HUES6 (cell line): ENCODE data around the gene EMC9.

Experiments used
- H3K27ac ChIP-seq: 2 replicates; pipeline ENCODE4 v1.7.0; 2013; ENCODE audit warnings: low read depth, mild to moderate bottlenecking, low read length, inconsistent platforms
- H3K27me3 ChIP-seq: 2 replicates; pipeline ENCODE4 v1.6.1; 2013; ENCODE audit warnings: low read length; ENCODE audit not compliant: control insufficient read depth, insufficient read depth
- H3K36me3 ChIP-seq: 2 replicates; pipeline ENCODE4 v1.6.1; 2013; ENCODE audit warnings: low read length; ENCODE audit not compliant: control insufficient read depth, insufficient read depth
- H3K4me1 ChIP-seq: 2 replicates; pipeline ENCODE4 v1.6.1; 2013; ENCODE audit warnings: low read length; ENCODE audit not compliant: control insufficient read depth, insufficient read depth
- H3K4me3 ChIP-seq: 2 replicates; pipeline ENCODE4 v1.5.1; 2013; ENCODE audit warnings: low read depth, low read length
- H3K9ac ChIP-seq: one replicate; pipeline ENCODE4 v1.6.1; 2013; ENCODE audit warnings: mild to moderate bottlenecking, low read length
- H3K9me3 ChIP-seq: 2 replicates; pipeline ENCODE4 v1.6.1; 2013; ENCODE audit warnings: low read depth, low read length; ENCODE audit not compliant: control insufficient read depth, insufficient read depth

The EMC9 gene

DNA sequence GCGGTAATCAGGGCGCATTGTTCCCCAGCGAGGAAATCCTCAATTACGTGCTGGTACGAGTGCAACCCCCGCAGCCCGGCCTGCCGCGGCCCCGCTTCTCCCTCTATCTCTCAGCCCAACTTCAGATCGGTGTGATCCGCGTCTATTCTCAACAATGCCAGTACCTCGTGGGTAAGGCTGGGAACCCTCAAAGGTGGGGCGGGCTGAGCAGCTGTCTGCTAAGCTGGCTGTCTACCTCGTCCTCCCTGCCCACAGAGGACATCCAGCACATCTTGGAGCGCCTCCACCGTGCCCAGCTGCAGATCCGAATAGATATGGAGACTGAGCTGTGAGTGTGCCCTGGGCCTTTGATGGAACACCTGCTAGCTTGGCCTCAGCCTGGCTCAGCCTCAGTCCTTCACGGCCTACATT, 31.5 kb upstream of the EMC9 start:
- peak overlapping the region; percentile 61 for H3K4me3 ChIP-seq
- H3K9ac ChIP-seq = peak overlapping the region; percentile 7
- no peaks in the 10 kb centered on the region for H3K9me3 ChIP-seq
- H3K27me3 ChIP-seq = no peaks in the 10 kb centered on the region
- H3K36me3 ChIP-seq = peaks cover 33% of the 10 kb centered on the region
- H3K27ac ChIP-seq = no peak overlapping the region
- peaks cover 8% of the 10 kb centered on the region for H3K4me1 ChIP-seq

DNA sequence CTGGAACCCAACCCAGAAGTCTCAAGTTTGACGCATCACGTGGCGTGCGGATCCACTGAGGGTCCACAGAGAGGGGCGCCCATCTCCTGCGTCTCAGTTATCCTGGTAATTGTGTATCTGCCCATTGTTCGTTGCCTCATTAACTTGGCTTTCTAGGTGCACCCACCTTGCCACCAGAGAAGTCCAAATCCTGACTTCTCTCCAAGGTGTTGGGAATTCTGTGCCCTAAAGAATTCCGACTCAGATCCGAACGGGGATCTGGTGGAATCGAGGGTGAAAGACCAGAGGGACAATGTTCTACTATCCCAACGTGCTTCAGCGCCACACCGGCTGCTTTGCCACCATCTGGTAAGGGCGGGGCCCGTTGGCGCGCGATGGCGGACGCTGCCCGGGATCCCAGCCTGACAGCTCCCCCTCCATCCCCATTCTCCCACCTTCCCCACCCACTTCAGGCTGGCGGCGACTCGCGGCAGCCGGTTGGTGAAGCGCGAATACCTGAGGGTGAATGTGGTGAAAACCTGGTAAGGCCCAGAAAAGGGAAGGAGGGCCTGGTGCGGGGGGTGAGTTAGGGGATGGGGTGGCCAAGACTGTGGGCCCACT, 31.0 kb upstream of the EMC9 start:
- Histone ChIP-seq H3K4me3 (peak overlapping the region; percentile 61), H3K36me3 (peaks cover 32% of the 10 kb centered on the region), H3K9ac (peak overlapping the region; percentile 66), H3K9me3 (no peaks in the 10 kb centered on the region), H3K27ac (no peak overlapping the region), H3K27me3 (no peaks in the 10 kb centered on the region), H3K4me1 (peaks cover 8% of the 10 kb centered on the region)

DNA sequence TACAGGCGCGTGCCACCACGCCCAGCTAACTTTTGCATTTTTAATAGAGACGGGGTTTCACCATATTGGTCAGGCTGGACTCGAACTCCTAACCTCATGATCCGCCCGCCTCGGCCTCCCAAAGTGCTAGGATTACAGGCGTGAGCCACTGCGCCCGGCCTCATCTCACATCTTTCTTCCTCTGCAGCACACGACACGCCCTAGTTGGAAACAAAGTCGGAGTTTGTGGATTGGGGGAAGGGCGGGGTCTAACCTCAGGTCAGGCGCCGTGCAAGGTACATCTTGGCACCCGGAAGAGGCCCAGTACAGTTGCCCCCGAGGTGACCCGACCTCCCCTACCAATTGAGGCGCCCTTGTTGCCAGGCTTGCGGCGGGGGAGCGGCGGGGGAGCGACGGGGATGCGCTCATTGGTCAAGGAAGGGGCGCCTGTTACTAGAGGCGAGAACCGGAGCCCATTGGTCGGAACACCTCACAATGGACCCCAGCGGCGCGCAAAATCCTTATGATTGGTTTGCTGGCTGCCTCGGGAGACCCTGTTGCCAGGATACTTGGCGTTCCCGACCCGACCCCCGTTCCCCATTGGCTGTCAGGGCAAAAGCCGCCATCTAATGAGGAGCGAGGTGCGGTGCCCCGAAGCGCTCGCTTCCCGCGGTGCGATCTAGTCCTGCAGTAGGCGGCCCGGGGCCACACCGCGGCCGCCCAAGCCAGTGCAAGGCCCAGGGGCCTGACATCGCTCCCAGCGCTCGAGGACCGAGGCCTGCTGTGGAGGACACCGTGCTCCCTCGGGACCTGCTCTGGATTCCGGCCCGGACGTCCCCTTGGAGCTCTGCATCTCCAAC, 30.2 kb upstream of the EMC9 start, which contains the start of gene REC8:
Gene REC8 (plus strand): TSS at position 659 of the 839 bp plus-strand sequence. CDS start 473 bp downstream, outside the sequence.
- Histone ChIP-seq H3K9ac (peak within 1 kb of the TSS; percentile 66), H3K9me3 (no peaks in the 10 kb centered on the region), H3K4me3 (peak within 1 kb of the TSS; percentile 61), H3K4me1 (peaks cover 8% of the 10 kb centered on the region), H3K36me3 (peaks cover 29% of the 10 kb centered on the region), H3K27ac (no peak within 1 kb of the TSS), H3K27me3 (no peaks in the 10 kb centered on the region)

DNA sequence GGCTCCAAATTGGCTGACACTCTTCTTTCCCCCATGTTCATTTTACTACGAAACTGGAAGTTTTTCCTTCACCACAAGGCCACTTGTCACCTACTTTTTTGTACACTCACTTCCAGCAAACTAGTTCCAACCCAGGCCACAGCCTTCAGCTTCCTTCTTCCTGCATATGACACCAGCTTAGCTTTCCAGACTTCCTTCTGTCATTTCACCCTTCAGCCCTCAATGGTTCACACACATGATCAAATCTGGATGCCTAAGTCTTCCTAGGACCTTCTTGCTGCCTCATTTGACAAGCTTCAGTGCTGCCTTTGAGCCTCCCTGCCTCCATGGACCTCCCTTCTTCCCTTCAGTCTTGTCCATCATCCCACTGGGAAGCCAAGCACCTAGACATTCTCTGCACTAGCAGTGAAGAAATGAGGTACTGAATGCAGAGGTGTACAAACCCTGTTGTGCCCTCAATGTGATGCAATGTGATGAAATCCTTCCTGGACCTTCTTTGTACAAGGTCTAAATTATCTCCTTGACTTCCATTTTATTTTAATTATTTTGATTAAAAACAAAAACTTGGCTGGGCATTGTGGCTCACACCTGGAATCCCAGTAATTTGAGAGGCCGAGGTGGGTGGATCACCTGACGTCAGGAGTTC, 26.2 kb upstream of the EMC9 start:
- H3K9ac ChIP-seq = no peak overlapping the region
- H3K36me3 ChIP-seq = peaks cover 42% of the 10 kb centered on the region
- H3K27me3 ChIP-seq = no peaks in the 10 kb centered on the region
- no peak overlapping the region for H3K4me3 ChIP-seq
- no peak overlapping the region for H3K27ac ChIP-seq
- no peaks in the 10 kb centered on the region for H3K9me3 ChIP-seq
- H3K4me1 ChIP-seq = peaks cover 7% of the 10 kb centered on the region

DNA sequence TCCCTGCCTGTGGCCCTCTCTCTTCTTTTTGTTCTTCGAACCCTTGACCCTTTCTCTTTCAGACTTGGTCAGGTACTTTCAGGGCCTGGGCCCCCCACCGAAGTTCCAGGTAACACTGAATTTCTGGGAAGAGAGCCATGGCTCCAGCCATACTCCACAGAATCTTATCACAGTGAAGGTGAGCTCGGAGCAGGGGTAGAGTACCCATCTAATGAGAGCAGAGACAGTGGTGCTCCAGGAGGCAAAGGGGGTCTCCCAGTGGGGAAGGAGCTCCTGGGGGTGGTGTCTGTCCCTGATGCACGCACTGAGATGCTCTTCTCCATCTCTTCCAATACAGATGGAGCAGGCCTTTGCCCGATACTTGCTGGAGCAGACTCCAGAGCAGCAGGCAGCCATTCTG, 24.4 kb upstream of the EMC9 start:
- Histone ChIP-seq H3K9me3 (no peaks in the 10 kb centered on the region), H3K27me3 (no peaks in the 10 kb centered on the region), H3K27ac (no peak overlapping the region), H3K4me1 (peaks cover 9% of the 10 kb centered on the region), H3K4me3 (no peak overlapping the region), H3K36me3 (peaks cover 46% of the 10 kb centered on the region), H3K9ac (no peak overlapping the region)

DNA sequence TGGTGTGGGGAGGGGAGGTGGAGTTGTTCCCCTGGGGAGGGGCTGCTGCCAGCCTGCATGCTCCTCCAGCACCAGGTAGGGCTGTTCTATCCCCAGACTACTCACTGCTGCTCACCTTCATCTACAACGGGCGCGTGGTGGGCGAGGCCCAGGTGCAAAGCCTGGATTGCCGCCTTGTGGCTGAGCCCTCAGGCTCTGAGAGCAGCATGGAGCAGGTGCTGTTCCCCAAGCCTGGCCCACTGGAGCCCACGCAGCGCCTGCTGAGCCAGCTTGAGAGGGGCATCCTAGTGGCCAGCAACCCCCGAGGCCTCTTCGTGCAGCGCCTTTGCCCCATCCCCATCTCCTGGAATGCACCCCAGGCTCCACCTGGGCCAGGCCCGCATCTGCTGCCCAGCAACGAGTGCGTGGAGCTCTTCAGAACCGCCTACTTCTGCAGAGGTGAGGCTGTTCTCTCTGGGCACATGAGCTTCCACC, 23.2 kb upstream of the EMC9 start:
- Histone ChIP-seq H3K36me3 (peaks cover 58% of the 10 kb centered on the region), H3K27me3 (no peaks in the 10 kb centered on the region), H3K4me1 (peaks cover 12% of the 10 kb centered on the region), H3K9ac (no peak overlapping the region), H3K27ac (no peak overlapping the region), H3K9me3 (no peaks in the 10 kb centered on the region), H3K4me3 (no peak overlapping the region)

DNA sequence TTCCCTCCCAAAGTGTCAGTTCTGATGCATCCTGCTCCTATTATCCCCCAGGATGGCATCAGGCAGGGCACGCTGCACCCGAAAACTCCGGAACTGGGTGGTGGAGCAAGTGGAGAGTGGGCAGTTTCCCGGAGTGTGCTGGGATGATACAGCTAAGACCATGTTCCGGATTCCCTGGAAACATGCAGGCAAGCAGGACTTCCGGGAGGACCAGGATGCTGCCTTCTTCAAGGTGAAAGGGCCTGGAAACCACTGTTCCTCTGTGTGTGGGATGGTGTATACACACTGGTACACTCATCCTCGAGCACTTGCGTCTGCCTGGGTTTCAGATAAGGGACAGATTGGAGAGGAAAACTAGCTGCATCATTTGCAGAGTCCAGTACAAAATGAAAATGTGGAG, 20.7 kb upstream of the EMC9 start:
- H3K36me3 ChIP-seq = peaks cover 69% of the 10 kb centered on the region
- H3K4me3 ChIP-seq = peak overlapping the region; percentile 58; the same call in 1 of the 2 replicates
- peaks cover 12% of the 10 kb centered on the region for H3K4me1 ChIP-seq
- H3K9me3 ChIP-seq = no peaks in the 10 kb centered on the region
- H3K27ac ChIP-seq = no peak overlapping the region
- peak overlapping the region; percentile 45 for H3K9ac ChIP-seq
- H3K27me3 ChIP-seq = no peaks in the 10 kb centered on the region

DNA sequence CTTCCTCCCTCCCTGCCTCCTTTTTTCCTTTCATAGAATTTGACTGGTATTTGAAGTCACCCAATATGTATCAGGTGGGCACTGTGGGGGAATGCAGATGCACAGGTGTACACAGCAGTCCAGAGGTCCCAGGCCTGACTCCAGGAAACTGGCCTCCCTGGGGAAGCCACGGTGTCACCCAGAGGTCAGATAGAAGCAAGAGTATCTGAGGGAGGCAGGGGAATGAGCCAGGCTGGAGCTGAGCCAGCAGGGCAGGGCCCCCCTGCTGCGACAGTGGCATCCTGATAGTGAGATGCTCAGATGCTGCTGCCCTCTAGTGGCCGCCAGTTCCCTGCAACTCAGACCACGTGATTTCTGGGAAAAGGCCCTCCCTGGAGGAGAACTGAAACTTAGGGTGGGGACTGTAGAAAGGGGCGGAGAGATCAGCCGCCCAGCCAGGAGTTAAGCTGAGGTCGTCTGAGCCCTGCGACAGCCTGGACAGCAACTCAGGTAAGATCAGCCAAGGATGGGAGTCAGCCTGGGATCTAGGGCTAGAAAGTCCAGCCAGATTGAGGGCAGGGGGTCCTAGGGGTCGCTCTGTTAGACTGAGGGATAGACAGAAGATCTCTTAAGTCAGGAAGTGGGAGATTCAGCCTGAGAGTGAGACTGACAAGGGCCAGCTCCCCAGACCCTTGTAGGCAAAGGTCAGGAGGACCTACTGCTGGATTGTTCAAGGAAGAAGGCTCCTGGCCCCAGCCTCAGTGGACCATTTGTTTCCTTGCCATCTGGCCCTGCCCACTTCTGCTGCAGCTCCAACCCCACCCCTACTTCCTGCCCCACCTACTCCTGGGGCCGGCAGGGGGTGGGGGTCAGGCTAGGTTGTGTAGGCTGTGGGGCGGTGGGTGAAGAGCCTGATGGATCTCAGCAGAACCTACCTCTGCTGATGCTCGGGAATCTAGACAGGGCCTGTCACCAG, 19.7 kb upstream of the EMC9 start, which contains the start of gene IRF9:
Gene IRF9 (plus strand): TSS at position 416 of the 955 bp plus-strand sequence. CDS start 880 bp downstream, outside the sequence.
- Histone ChIP-seq H3K4me3 (peak within 1 kb of the TSS; percentile 58), H3K36me3 (peaks cover 69% of the 10 kb centered on the region), H3K9me3 (no peaks in the 10 kb centered on the region), H3K4me1 (peaks cover 12% of the 10 kb centered on the region), H3K27ac (no peak within 1 kb of the TSS; the same call in 1 of the 2 replicates), H3K27me3 (no peaks in the 10 kb centered on the region), H3K9ac (peak within 1 kb of the TSS; percentile 54)

DNA sequence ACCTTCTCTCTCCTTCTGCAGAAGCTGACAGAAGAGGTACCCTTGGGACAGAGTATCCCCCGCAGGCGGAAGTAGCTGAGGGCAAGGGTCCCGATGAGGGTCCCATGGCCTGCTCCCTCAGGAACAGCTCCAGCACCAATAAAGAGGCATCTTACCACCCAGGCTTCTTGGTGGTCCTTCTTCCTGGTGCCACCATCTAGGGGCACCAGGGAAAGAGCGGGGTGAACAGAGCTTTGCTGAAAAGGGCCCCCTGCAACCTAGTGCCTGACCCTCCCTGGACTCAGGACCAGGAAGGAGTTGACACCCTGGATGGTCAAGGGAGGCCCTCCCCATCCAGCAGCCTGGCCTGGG, 19.1 kb upstream of the EMC9 start:
- Histone ChIP-seq H3K4me3 (no peak overlapping the region), H3K4me1 (peaks cover 12% of the 10 kb centered on the region), H3K9ac (no peak overlapping the region), H3K27me3 (no peaks in the 10 kb centered on the region), H3K27ac (no peak overlapping the region), H3K9me3 (no peaks in the 10 kb centered on the region), H3K36me3 (peaks cover 69% of the 10 kb centered on the region)

DNA sequence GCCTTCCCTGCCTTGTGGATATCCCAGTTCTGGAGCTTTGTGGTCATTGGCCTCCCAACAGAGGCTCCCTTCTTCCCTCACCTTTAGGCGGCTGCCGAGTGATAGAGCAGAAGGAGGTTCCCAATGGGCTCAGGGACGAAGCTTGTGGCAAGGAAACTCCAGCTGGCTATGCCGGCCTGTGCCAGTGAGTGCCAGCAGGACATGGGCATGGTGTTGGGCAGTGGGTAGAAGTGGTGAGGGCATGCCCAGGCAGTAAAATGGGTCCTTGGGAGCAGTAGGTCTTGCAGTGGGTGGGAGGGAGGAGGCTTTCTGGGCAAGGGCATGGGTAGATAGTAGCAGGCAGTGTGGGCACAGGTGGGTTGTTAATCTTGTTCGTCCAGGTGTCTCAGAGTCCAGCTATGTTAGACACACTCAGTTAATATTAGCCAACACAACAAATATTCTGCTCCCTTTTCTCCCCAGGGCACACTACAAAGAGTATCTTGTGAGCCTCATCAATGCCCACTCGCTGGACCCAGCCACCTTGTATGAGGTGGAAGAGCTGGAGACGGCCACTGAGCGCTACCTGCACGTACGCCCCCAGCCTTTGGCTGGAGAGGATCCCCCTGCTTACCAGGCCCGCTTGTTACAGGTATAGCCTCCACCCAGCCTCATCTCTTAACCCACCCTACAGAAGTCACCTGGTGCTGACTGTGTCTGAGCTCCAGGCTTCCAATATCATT, 18.5 kb upstream of the EMC9 start:
- H3K4me1 ChIP-seq = peaks cover 12% of the 10 kb centered on the region
- no peak overlapping the region for H3K27ac ChIP-seq
- H3K9me3 ChIP-seq = no peaks in the 10 kb centered on the region
- H3K9ac ChIP-seq = no peak overlapping the region
- H3K4me3 ChIP-seq = no peak overlapping the region
- H3K27me3 ChIP-seq = no peaks in the 10 kb centered on the region
- H3K36me3 ChIP-seq = peaks cover 69% of the 10 kb centered on the region
